Measurements from ENCODE around the gene NCOA7. TPM values are rescaled to one million over a fixed set of nuclear protein-coding genes. Genes with fewer than 3 reads are reported as not detected.

Gene NCOA7
- total RNA-seq, 1 experiment from 2014 or later: 67.9 TPM

DNA sequence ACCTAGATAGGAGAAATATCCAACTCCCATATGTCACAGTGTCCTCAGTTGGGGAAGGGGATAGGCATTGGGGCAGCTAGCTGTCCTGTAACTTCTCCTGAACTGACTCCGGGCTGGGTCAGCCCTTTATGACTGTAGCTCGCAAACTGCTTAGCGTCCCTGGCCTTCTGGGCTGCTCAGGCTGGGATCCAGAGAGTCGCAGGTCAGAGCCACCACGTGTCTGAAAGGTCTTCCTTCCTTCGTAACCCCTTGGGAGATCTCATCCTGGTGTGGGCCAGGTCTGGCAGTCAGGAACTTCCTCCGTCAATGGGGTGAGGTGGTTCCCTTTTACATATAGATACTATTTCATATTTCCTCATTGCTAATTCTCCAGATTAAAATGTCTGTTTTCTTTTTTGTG is 137.0 kb downstream of the NCOA7 start:
- POLR2A ChIA-PET: no interaction called here
- peaks cover 24% of the 10 kb centered on the region for H3K4me1 ChIP-seq
- CTCF ChIA-PET: no interaction called here
- H3K4me3 Mint-ChIP-seq (ENCODE audit: unreplicated experiment): no peak overlapping the region
- no peaks in the 10 kb centered on the region for H3K9me3 ChIP-seq
- TF ChIP-seq, protein P1, sequence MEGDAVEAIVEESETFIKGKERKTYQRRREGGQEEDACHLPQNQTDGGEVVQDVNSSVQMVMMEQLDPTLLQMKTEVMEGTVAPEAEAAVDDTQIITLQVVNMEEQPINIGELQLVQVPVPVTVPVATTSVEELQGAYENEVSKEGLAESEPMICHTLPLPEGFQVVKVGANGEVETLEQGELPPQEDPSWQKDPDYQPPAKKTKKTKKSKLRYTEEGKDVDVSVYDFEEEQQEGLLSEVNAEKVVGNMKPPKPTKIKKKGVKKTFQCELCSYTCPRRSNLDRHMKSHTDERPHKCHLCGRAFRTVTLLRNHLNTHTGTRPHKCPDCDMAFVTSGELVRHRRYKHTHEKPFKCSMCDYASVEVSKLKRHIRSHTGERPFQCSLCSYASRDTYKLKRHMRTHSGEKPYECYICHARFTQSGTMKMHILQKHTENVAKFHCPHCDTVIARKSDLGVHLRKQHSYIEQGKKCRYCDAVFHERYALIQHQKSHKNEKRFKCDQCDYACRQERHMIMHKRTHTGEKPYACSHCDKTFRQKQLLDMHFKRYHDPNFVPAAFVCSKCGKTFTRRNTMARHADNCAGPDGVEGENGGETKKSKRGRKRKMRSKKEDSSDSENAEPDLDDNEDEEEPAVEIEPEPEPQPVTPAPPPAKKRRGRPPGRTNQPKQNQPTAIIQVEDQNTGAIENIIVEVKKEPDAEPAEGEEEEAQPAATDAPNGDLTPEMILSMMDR (IDR thresholded peaks at IDR 0.05; ENCODE audit: insufficient read depth in 1 of 2, low read depth in 1 of 2, low read length in 1 of 2, severe bottlenecking in 1 of 2, unreplicated experiment in 1 of 2): no peak
- peaks cover 20% of the 10 kb centered on the region for H3K4me1 Mint-ChIP-seq (ENCODE audit: low read depth, unreplicated experiment)
- DNase-seq: no peak
- H3K9me3 Mint-ChIP-seq (ENCODE audit: unreplicated experiment): peaks cover 9% of the 10 kb centered on the region
- no peaks in the 10 kb centered on the region for H3K27me3 Mint-ChIP-seq (ENCODE audit: insufficient read depth, unreplicated experiment)
- intact Hi-C loops (cut with micrococcal nuclease; ENCODE audit: unreplicated experiment): no loop called here
- peaks cover 6% of the 10 kb centered on the region for H3K36me3 ChIP-seq (ENCODE audit: control insufficient read depth, insufficient read depth, low read length)
- H3K4me3 ChIP-seq (ENCODE audit: low read depth, low read length): no peak overlapping the region
- H3K36me3 Mint-ChIP-seq (ENCODE audit: insufficient read depth, unreplicated experiment): peaks cover 88% of the 10 kb centered on the region
- no peaks in the 10 kb centered on the region for H3K27me3 ChIP-seq (replicated peaks; ENCODE audit: control insufficient read depth, insufficient read depth, low read length)
- H3K27ac Mint-ChIP-seq (ENCODE audit: unreplicated experiment): no peak overlapping the region
- BruUV-seq (replicated peaks): no TSS peak

DNA sequence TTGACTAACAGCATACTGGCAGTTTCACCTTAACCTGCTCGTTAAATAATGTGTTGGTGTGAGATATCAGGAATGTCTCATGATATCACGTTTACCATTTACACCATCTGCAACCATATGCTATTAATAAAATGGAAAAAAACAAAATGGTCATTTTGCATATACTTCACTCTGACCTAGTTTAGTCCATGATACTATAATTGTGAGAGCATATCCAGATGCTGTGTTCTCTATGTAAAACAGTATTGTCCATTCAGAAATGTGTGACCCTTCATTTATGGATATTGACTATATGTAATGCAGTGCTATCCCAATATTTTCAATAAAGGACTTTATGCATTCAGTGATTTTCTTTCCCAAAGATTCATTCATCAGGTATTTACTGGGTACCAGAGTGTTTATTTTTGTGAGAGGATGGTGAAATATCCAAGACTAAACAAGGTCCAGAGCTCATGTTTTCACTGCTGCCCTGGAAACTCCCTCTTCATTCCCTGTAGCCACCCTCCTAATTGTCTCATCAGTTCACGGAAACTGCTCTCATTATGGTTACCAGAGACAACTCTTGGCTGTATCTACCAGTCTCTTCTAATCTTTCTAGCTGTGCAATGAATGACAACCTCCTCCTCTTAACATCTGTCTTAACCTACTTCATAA is 140.1 kb downstream of the NCOA7 start:
- 0 out of 2 replicates have a peak, but pooled peaks cover 4% of the 10 kb centered on the region for H3K4me1 ChIP-seq
- H3K4me3 ChIP-seq (ENCODE audit: low read depth, low read length): no peak overlapping the region
- POLR2A ChIA-PET: no interaction called here
- H3K4me1 Mint-ChIP-seq (ENCODE audit: low read depth, unreplicated experiment): no peaks in the 10 kb centered on the region
- H3K9me3 Mint-ChIP-seq (ENCODE audit: unreplicated experiment): peaks cover 9% of the 10 kb centered on the region
- TF ChIP-seq, protein P1 (IDR thresholded peaks at IDR 0.05; ENCODE audit: insufficient read depth in 1 of 2, low read depth in 1 of 2, low read length in 1 of 2, severe bottlenecking in 1 of 2, unreplicated experiment in 1 of 2): no peak
- no peaks in the 10 kb centered on the region for H3K27me3 ChIP-seq (replicated peaks; ENCODE audit: control insufficient read depth, insufficient read depth, low read length)
- CTCF ChIA-PET: interaction anchor here (1.1 kb wide), 1 partner anchor 25 kb away, joined by 3 read pairs; no protein-coding TSS in a partner anchor
- H3K4me3 Mint-ChIP-seq (ENCODE audit: unreplicated experiment): no peak overlapping the region
- DNase-seq: no peak
- no peaks in the 10 kb centered on the region; the same call in 1 of the 2 replicates for H3K36me3 ChIP-seq (ENCODE audit: control insufficient read depth, insufficient read depth, low read length)
- H3K9me3 ChIP-seq: no peaks in the 10 kb centered on the region
- intact Hi-C loops (cut with micrococcal nuclease; ENCODE audit: unreplicated experiment): no loop called here
- no peaks in the 10 kb centered on the region for H3K27me3 Mint-ChIP-seq (ENCODE audit: insufficient read depth, unreplicated experiment)
- BruUV-seq (replicated peaks): no TSS peak
- no peak overlapping the region for H3K27ac Mint-ChIP-seq (ENCODE audit: unreplicated experiment)
- peaks cover 75% of the 10 kb centered on the region for H3K36me3 Mint-ChIP-seq (ENCODE audit: insufficient read depth, unreplicated experiment)

DNA sequence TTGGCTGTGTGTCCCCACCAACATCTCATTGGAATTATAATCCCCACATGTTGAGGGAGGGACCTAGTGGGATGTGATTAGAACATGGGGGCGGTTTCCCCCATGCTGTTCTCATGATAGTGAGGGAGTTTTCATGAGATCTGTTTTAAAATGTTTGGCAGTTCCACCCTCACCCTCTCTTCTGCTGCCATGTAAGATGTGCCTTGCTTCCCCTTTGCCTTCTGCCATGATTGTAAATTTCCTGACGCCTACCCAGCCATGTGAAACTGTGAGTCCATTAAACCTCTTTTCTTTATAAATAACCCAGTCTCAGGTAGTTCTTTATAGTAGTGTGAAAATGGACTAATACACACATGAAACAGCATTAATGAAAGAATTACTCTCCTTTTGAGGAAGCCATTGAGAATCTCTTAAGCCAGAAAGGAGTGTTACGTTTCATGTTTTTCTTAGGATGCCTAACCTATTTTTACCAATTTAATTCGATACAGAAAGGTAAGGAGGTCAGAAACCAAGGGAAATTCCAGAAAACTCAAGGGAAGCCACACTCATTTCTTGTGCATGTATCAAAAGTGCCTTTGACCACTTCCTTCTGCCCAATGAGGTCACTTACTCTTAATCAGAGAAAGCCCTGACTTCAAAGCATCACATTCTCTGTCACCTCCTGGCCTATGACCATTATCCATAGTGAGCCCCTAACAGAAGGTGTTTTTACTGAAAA is 141.1 kb downstream of the NCOA7 start:
- POLR2A ChIA-PET: no interaction called here
- Mint-ChIP-seq H3K4me3 (ENCODE audit: unreplicated experiment) (no peak overlapping the region), H3K36me3 (ENCODE audit: insufficient read depth, unreplicated experiment) (peaks cover 65% of the 10 kb centered on the region), H3K27me3 (ENCODE audit: insufficient read depth, unreplicated experiment) (no peaks in the 10 kb centered on the region), H3K9me3 (ENCODE audit: unreplicated experiment) (peaks cover 9% of the 10 kb centered on the region), H3K27ac (ENCODE audit: unreplicated experiment) (peak overlapping the region; percentile 37), H3K4me1 (ENCODE audit: low read depth, unreplicated experiment) (no peaks in the 10 kb centered on the region)
- H3K36me3 ChIP-seq (ENCODE audit: control insufficient read depth, insufficient read depth, low read length): no peaks in the 10 kb centered on the region; the same call in 1 of the 2 replicates
- 0 out of 2 replicates have a peak, but pooled peaks cover 4% of the 10 kb centered on the region for H3K4me1 ChIP-seq
- TF ChIP-seq, protein P1 (IDR thresholded peaks at IDR 0.05; ENCODE audit: insufficient read depth in 1 of 2, low read depth in 1 of 2, low read length in 1 of 2, severe bottlenecking in 1 of 2, unreplicated experiment in 1 of 2): no peak
- no peaks in the 10 kb centered on the region for H3K9me3 ChIP-seq
- H3K27me3 ChIP-seq (replicated peaks; ENCODE audit: control insufficient read depth, insufficient read depth, low read length): no peaks in the 10 kb centered on the region
- no TSS peak for BruUV-seq (replicated peaks)
- intact Hi-C loops (cut with micrococcal nuclease; ENCODE audit: unreplicated experiment): no loop called here
- DNase-seq: no peak
- CTCF ChIA-PET: interaction anchor here (1.1 kb wide), 2 partner anchors 24 kb away, joined by 3 read pairs; partner anchors contain the start of gene HINT3
- H3K4me3 ChIP-seq (ENCODE audit: low read depth, low read length): no peak overlapping the region

All from Caco-2 (cell line).